Stimulated activated CD8-positive, alpha-beta memory T cell treated with anti-CD3 and anti-CD28 coated beads, Interleukin-12 subunit alpha, Interleukin-12 subunit beta, amount 100 ng/mL, for 4 hours (primary cell): ENCODE data around the gene FOSB.
A peak's percentile ranks its signal among the peaks of the same experiment; 100 is the strongest.

Experiments
- DNase-seq: peaks from one replicate; pipeline ENCODE4 v3.0.0-alpha.2; 2020; ENCODE audit warnings: low read depth

The FOSB gene

GRCh38 chr19:45468803-45469131 lies 971 bp downstream of the FOSB start:
- DNase-seq: no peak

- DNase-seq: peak; percentile 90
Observed at GRCh38 chr19:45469132-45469944, 1.5 kb downstream of the FOSB start.

GRCh38 chr19:45469945-45470761 lies 2.4 kb downstream of the FOSB start:
- DNase-seq: no peak

GRCh38 chr19:45470762-45471081 lies 2.9 kb downstream of the FOSB start:
- DNase-seq: no peak

- no peak for DNase-seq
Observed at GRCh38 chr19:45471111-45471930, 3.5 kb downstream of the FOSB start.

- no peak for DNase-seq
Observed at GRCh38 chr19:45471931-45472562, 4.3 kb downstream of the FOSB start.

GRCh38 chr19:45472563-45473366 lies 5.0 kb downstream of the FOSB start:
- no peak for DNase-seq

- DNase-seq: no peak
Observed at GRCh38 chr19:45473367-45473681, 5.5 kb downstream of the FOSB start.

- no peak for DNase-seq
Observed at GRCh38 chr19:45473682-45474605, 6.1 kb downstream of the FOSB start.

GRCh38 chr19:45474606-45475521 lies 7.1 kb downstream of the FOSB start:
- no peak for DNase-seq

- DNase-seq: no peak
Observed at GRCh38 chr19:45475537-45476291, 7.9 kb downstream of the FOSB start.

- no peak for DNase-seq
Observed at GRCh38 chr19:45476304-45476703, 8.5 kb downstream of the FOSB start.

GRCh38 chr19:45477186-45477585 lies 9.4 kb downstream of the FOSB start:
- DNase-seq: no peak

- no peak for DNase-seq
Observed at GRCh38 chr19:45477713-45478453, 10.1 kb downstream of the FOSB start.

GRCh38 chr19:45478454-45479238 lies 10.8 kb downstream of the FOSB start:
- DNase-seq: peak; percentile 78

GRCh38 chr19:45483033-45483432 lies 15.2 kb downstream of the FOSB start:
- DNase-seq: no peak
